NCI-H2107 treated with DMSO at 0.1 percent for 48 hours (cell line): ENCODE measurements around the gene SCAMP2.

Experiments
- DNase-seq: peaks from one replicate; lab custom pipeline; 2025; ENCODE audit not compliant: unreplicated experiment; lab: John Stamatoyannopoulos, UW

The SCAMP2 gene

GRCh38 chr15:74863239-74864056, 9.7 kb downstream of the SCAMP2 start:
- no peak for DNase-seq

GRCh38 chr15:74858369-74858740, 14.8 kb downstream of the SCAMP2 start:
- no peak for DNase-seq

DNA sequence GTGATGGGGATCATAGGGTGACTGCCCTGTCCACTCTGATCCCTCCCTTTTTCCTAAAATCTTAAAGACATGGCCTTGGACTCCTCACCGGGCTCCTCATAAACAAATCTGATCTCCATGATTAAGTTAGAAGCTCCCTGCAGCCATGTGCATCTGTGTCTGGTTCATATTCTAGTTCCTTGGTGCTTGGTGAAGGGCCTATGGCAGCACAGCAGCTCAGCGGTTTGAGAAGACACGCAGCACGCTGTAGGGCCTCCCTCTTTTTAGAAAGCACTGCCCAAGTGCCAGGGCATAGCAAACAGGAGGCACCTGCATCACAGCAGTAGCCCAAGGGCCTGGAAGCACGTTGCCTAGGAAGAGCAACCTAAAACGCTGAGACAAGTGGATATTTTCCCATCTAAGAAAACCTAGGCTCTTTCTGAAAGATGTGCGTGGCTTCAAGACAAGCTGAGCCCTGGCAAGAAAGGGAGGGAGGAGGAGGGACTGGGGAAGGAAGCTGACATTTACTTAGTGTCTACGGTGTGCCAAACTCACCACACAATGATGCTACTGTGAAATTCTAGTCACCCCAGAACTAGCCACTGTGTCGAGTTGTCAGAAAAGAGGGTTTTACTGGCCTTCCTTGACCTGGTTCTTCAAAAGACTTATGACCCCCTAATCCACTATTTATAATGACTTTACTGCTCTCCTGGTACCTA, 15.3 kb downstream of the SCAMP2 start:
- no peak for DNase-seq

GRCh38 chr15:74857082-74857655, 16.0 kb downstream of the SCAMP2 start:
- DNase-seq = peak; percentile 5

- no peak for DNase-seq
Observed at GRCh38 chr15:74856537-74856936, 16.6 kb downstream of the SCAMP2 start.

DNA sequence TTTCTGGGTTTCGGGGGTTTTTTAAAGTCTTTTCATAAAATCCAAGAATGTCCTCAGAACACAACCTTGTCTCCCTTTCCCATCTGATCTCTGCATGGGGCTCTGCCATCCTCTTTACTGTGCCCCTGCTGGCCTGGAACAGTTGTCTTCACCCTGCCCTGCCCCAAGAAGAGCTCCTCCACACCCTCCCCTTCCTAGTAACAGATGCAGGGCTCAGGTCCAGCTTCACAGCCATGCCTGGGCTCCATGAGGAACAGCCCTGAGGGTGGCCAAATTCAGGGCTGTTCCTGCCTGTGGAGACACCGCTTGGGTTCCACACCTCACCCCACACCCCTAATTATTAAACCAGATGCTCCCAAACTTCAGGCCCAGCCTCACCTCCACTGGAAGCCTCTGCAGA, 17.3 kb downstream of the SCAMP2 start:
- DNase-seq = no peak

GRCh38 chr15:74854453-74855022, 18.6 kb downstream of the SCAMP2 start:
- no peak for DNase-seq

DNA sequence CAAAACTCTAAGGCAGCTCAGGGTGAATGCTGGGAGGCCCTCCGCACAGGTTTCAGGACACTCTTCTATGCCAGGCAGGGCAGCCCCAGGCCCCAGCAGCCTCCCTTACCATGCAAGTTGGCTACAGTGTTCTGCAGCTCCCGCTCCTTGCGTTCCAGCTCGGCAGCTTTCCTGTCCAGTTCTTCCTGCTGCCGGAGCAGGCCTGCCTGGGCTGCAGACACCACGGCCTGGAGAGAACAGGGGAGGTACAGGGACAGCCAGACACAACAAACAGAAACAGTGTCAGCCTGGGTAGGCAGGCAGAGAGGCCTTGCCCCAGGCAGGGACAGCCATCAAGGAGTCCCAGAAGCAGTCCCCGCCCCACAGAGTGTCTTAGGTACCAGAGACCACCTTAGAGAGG, 21.2 kb downstream of the SCAMP2 start:
- DNase-seq = no peak

- no peak for DNase-seq
Observed at GRCh38 chr15:74850393-74850792, 22.8 kb downstream of the SCAMP2 start.

DNA sequence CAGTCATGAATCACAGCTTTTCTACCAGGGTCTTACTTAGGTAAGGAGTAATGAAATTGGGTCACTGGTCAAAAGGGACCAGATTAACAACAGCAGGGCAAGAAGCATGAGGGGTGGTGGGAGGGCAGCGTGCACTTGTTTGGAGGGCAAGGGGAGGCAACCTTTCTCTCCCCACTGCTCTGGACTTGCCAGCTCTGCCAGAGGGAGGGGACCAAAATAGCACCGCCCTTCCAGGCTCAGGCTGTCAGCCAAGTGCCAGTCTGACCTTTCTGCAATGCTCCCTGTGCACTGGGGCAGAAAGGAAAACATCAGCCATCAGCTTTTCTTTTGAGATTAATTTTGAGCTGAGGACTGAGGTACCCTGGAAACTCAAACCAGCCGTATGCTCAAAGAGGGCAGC, 25.7 kb downstream of the SCAMP2 start:
- DNase-seq = no peak

DNA sequence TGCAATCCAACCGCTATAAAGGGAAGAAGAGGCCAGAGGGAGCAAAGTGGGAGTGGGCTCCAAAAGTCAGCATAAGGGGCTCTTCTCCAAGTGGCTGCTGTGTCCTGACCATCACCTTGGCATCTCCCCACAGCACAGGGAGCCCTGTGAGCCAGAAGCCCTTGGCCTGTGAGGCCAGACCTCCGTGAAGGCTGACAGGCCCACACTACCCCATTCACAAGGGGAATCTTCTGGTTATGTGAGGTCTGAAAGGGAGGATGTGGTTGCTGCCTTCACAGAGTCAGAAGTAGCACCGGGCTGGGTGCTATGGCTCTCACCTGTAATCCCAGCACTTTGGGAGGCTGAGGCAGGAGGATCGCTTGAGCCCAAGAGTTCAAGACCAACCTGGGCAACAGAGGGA, 27.6 kb downstream of the SCAMP2 start:
- no peak for DNase-seq

- no peak for DNase-seq
Observed at GRCh38 chr15:74845208-74845568, 28.0 kb downstream of the SCAMP2 start.

GRCh38 chr15:74844319-74845207, 28.6 kb downstream of the SCAMP2 start:
- no peak for DNase-seq

DNA sequence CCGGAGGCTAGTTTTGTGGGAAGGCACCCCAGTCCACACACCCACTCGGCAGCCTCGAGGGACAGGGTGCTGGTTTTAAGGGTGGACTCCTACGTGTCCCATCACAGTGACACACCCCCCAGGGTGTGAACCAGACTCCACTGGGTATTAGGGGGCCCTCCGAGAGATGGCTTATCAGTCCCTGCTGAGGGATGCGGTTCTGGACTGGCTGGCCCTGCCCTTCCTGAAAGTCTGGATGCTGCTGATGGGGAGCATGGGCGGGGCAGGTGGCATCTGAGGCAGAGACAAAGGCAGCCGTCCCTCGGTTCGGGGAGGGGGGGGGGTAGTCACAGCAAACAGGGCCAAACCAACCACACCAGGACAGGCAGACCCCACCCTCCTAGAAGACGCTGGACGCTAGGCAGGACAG, 29.3 kb downstream of the SCAMP2 start:
- DNase-seq = no peak

DNA sequence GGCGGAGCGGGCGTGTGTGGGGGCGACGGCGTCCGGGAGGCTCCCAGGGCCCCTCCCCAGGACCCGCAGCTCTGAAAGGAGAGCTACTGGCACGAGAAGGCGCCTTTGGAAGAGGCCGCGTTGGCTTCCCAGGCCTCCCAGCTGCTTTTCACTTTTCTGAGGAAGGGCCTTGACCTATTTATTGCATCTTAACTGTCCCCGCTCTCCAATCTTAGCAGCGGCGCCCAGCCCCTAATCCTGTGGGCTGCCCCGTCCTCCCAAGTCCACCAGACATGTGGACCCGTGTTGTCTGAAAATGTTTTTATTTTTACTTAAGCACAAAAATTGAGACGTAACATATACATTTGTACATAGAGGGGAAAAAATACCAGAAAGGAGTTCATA, 29.7 kb downstream of the SCAMP2 start:
- no peak for DNase-seq

GRCh38 chr15:74842581-74843444, 30.4 kb downstream of the SCAMP2 start, which contains the start of gene ULK3:
Gene ULK3 (minus strand): TSS chr15:74843156. CDS start chr15:74843105, 51 bp downstream.
- DNase-seq = peak; percentile 61

DNA sequence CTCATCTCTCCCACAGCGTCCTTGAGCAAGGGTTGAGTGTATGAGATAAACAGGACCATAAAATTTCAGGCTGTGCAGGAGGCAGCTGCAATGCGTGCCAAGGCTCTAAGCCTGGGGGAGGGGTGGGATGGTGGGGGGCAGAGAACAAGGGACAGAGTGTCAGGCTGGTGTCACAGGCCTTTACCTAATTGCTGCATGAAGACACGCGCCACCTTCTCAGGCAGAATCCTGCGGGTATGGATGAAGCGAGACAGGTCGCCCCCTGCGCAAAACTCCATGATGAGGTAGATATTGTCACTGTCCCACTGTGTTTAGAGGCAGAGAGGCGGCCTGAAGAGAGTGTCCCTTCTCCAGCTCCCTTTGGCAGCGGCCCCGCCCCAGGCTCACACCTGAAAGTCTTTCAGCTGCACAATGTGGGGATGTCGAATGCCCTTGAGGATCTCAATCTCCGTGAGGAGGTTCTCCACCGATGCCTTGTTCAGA, 31.2 kb downstream of the SCAMP2 start:
- no peak for DNase-seq

DNA sequence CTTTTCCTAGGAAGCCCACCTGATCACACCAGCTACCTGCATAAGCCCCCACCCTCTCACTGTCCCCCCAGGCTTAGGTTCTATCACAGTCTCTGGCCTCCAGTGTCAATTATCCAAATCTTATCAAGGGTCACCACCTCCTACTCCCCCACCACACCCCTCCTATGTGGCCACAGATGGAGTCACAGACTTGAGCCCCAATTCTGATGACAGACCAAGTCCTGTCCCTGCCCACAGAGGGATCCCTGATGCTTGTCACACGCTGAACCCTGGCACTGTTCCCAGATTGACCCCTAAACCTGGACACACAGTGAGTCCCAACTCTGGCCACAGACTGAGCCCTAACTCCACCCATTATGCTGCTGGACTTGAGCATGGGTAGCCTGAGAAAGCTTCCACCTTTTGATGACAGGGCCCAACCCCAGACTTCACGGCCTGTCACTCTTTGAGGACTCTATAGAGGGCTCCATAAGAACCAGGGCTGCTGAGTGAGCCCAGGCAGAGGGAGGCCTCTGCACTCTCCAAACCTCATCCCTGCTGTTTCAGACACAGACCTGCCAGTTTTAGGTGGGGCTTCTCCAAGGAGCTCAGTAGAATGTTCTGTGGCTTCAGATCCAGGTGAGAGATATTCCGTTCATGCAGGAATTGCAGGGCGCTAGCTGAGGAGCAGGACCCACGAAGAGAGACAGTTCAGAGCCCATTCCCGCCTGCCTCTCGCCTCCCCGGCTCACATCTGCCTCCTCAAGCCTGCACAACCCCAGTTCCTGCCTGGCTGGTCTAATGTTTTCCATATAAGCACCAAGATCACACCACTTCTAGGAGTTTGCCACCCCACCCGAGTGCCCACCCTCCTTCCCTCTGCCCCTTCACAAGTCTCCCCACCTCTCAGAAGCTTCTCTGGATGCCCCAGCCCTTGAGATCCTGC, 32.1 kb downstream of the SCAMP2 start:
- no peak for DNase-seq
